Measurements from ENCODE around the gene MAPK4. TPM values are rescaled to one million over a fixed set of nuclear protein-coding genes. Genes with fewer than 3 reads are reported as not detected.

MAPK4 gene
- total RNA-seq, 1 donor from 2014 or later: 5.7 TPM

- peak overlapping the region in 1 of 3 donors; percentile 1 for H3K4me3 ChIP-seq (ENCODE audit: low read length in 3 of 3)
- H3K4me1 ChIP-seq (ENCODE audit: control insufficient read depth in 3 of 3, insufficient read depth in 3 of 3, low read length in 3 of 3): peaks cover 61 to 71% (median 70%) of the 10 kb centered on the region in 3 donors
- H3K27ac ChIP-seq (ENCODE audit: low read depth, low read length): peak overlapping the region; percentile 52
- H3K9ac ChIP-seq (ENCODE audit: low read depth in 1 of 3, low read length in 3 of 3): peak overlapping the region in 1 of 3 donors; percentile 55
- H3K27me3 ChIP-seq (ENCODE audit: control insufficient read depth in 3 of 3, insufficient read depth in 3 of 3, low read length in 3 of 3): no peaks in the 10 kb centered on the region
- H3K36me3 ChIP-seq (ENCODE audit: control insufficient read depth in 3 of 3, insufficient read depth in 3 of 3, low read length in 3 of 3): no peaks in the 10 kb centered on the region
- no peaks in the 10 kb centered on the region for H3K9me3 ChIP-seq (ENCODE audit: control insufficient read depth in 3 of 3, low read length in 3 of 3)
Observed at GRCh38 chr18:50656396-50656795, 96.5 kb downstream of the MAPK4 start.

DNA sequence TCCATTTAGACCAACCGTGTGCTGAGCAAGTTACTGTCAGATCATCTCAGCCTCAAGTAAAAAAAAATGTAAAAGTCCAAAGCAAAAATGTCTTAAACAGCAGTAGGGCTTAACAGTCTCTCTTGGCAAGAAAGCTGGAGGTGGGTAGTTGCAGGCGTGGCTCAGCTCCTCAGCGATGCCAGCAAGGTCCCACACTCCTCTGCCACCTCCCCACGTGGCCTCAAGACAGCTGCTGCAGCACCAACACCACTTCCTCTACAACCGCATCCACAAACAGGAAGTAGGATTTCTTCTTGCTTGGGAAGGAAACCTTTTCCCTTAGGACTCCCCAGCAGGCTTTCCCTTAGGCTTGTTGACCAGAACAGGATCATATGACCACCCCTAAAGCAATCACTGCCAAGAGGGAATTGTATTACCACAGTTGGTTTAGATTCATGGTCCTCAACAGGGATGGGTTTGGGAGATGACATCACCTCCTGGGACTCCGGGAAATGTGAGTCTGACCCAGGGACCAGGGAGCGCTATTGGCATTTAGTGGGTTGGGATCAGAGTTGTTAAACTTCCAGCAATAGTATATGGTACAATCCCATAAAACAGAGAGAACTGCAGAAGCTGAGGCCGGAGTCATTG is 97.1 kb downstream of the MAPK4 start:
- Histone ChIP-seq H3K9me3 (ENCODE audit: control insufficient read depth in 3 of 3, low read length in 3 of 3) (peaks cover 0 to 3% (median 0%) of the 10 kb centered on the region in 3 donors), H3K36me3 (ENCODE audit: control insufficient read depth in 3 of 3, insufficient read depth in 3 of 3, low read length in 3 of 3) (no peaks in the 10 kb centered on the region), H3K4me1 (ENCODE audit: control insufficient read depth in 3 of 3, insufficient read depth in 3 of 3, low read length in 3 of 3) (peaks cover 61 to 70% (median 66%) of the 10 kb centered on the region in 3 donors), H3K27ac (ENCODE audit: low read depth, low read length) (peak overlapping the region; percentile 16), H3K9ac (ENCODE audit: low read depth in 1 of 3, low read length in 3 of 3) (no peak overlapping the region), H3K4me3 (ENCODE audit: low read length in 3 of 3) (no peak overlapping the region), H3K27me3 (ENCODE audit: control insufficient read depth in 3 of 3, insufficient read depth in 3 of 3, low read length in 3 of 3) (no peaks in the 10 kb centered on the region)

DNA sequence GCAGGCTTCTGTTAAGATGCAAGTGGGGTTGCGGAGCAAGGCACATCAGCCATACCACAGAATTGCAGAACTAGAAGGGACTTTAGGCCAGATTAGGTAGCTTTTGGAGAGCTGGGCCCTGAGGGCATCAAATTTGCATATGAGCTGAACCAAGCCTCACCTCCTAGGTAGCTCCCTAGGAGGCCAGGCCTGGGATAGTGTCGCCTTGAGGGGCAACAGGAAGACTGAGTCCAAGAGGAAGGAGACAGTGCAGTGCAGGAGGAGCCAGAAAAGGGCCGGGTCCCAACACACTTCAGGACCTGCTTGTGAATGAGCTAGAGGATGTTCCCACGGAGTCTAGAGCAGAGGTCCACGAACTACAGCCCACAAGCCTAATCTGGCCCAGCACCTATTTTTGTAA is 98.7 kb downstream of the MAPK4 start:
- Histone ChIP-seq H3K27me3 (ENCODE audit: control insufficient read depth in 3 of 3, insufficient read depth in 3 of 3, low read length in 3 of 3) (no peaks in the 10 kb centered on the region), H3K27ac (ENCODE audit: low read depth, low read length) (peak overlapping the region; percentile 73), H3K9me3 (ENCODE audit: control insufficient read depth in 3 of 3, low read length in 3 of 3) (peaks cover 0 to 5% (median 0%) of the 10 kb centered on the region in 3 donors), H3K4me3 (ENCODE audit: low read length in 3 of 3) (no peak overlapping the region), H3K9ac (ENCODE audit: low read depth in 1 of 3, low read length in 3 of 3) (peak overlapping the region in 1 of 3 donors; percentile 17), H3K4me1 (ENCODE audit: control insufficient read depth in 3 of 3, insufficient read depth in 3 of 3, low read length in 3 of 3) (peaks cover 66 to 74% (median 71%) of the 10 kb centered on the region in 3 donors), H3K36me3 (ENCODE audit: control insufficient read depth in 3 of 3, insufficient read depth in 3 of 3, low read length in 3 of 3) (no peaks in the 10 kb centered on the region)

GRCh38 chr18:50659091-50660003 is 99.5 kb downstream of the MAPK4 start:
- peaks cover 0 to 5% (median 0%) of the 10 kb centered on the region in 3 donors for H3K9me3 ChIP-seq (ENCODE audit: control insufficient read depth in 3 of 3, low read length in 3 of 3)
- H3K4me1 ChIP-seq (ENCODE audit: control insufficient read depth in 3 of 3, insufficient read depth in 3 of 3, low read length in 3 of 3): peaks cover 66 to 74% (median 67%) of the 10 kb centered on the region in 3 donors
- peak overlapping the region; percentile 73 for H3K27ac ChIP-seq (ENCODE audit: low read depth, low read length)
- peak overlapping the region in 2 of 3 donors; percentile 17 to 47 for H3K9ac ChIP-seq (ENCODE audit: low read depth in 1 of 3, low read length in 3 of 3)
- no peaks in the 10 kb centered on the region for H3K27me3 ChIP-seq (ENCODE audit: control insufficient read depth in 3 of 3, insufficient read depth in 3 of 3, low read length in 3 of 3)
- no peaks in the 10 kb centered on the region for H3K36me3 ChIP-seq (ENCODE audit: control insufficient read depth in 3 of 3, insufficient read depth in 3 of 3, low read length in 3 of 3)
- H3K4me3 ChIP-seq (ENCODE audit: low read length in 3 of 3): peak overlapping the region in 1 of 3 donors; percentile 22

- Histone ChIP-seq H3K9ac (ENCODE audit: low read depth in 1 of 3, low read length in 3 of 3) (no peak overlapping the region), H3K4me1 (ENCODE audit: control insufficient read depth in 3 of 3, insufficient read depth in 3 of 3, low read length in 3 of 3) (peaks cover 57 to 72% (median 67%) of the 10 kb centered on the region in 3 donors), H3K4me3 (ENCODE audit: low read length in 3 of 3) (no peak overlapping the region), H3K27ac (ENCODE audit: low read depth, low read length) (no peak overlapping the region), H3K9me3 (ENCODE audit: control insufficient read depth in 3 of 3, low read length in 3 of 3) (peaks cover 0 to 5% (median 0%) of the 10 kb centered on the region in 3 donors), H3K36me3 (ENCODE audit: control insufficient read depth in 3 of 3, insufficient read depth in 3 of 3, low read length in 3 of 3) (no peaks in the 10 kb centered on the region), H3K27me3 (ENCODE audit: control insufficient read depth in 3 of 3, insufficient read depth in 3 of 3, low read length in 3 of 3) (no peaks in the 10 kb centered on the region)
Observed at GRCh38 chr18:50661013-50661412, 101.1 kb downstream of the MAPK4 start.

- Histone ChIP-seq H3K27me3 (ENCODE audit: control insufficient read depth in 3 of 3, insufficient read depth in 3 of 3, low read length in 3 of 3) (no peaks in the 10 kb centered on the region), H3K9ac (ENCODE audit: low read depth in 1 of 3, low read length in 3 of 3) (no peak overlapping the region), H3K4me1 (ENCODE audit: control insufficient read depth in 3 of 3, insufficient read depth in 3 of 3, low read length in 3 of 3) (peaks cover 49 to 62% (median 57%) of the 10 kb centered on the region in 3 donors), H3K36me3 (ENCODE audit: control insufficient read depth in 3 of 3, insufficient read depth in 3 of 3, low read length in 3 of 3) (no peaks in the 10 kb centered on the region), H3K4me3 (ENCODE audit: low read length in 3 of 3) (no peak overlapping the region), H3K9me3 (ENCODE audit: control insufficient read depth in 3 of 3, low read length in 3 of 3) (peaks cover 0 to 5% (median 0%) of the 10 kb centered on the region in 3 donors), H3K27ac (ENCODE audit: low read depth, low read length) (no peak overlapping the region)
Observed at GRCh38 chr18:50662177-50662576, 102.3 kb downstream of the MAPK4 start.

DNA sequence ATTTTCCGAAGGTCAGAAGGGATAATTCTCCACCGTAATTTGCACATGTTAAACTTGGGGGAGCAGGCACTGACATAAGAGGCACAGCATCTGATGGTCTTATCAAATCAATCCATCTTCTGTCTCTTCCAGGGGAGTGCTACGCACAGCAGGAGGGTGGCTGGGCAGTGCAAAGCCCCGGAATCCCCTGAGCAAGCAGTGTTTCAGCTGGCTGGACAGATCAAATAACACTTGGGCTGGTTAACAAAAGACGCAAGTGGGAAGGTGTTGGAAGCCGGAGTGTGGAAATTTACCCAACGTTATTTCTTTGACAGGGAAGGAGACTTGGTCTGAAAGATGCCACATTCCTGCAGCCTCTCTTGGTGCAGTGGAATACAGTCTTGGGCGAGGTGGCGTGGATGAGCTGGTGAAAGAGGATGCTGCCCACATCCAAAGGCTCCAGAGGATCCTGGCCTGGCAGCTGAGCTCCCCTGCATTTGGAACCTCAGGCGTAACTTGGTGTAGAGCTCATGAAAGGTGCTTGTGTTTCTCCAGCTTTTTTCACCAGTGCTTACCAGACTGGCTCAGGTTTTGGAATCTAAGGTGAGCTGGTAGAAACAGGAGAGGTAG is 103.0 kb downstream of the MAPK4 start:
- no peaks in the 10 kb centered on the region for H3K27me3 ChIP-seq (ENCODE audit: control insufficient read depth in 3 of 3, insufficient read depth in 3 of 3, low read length in 3 of 3)
- no peak overlapping the region for H3K4me3 ChIP-seq (ENCODE audit: low read length in 3 of 3)
- H3K9me3 ChIP-seq (ENCODE audit: control insufficient read depth in 3 of 3, low read length in 3 of 3): peaks cover 0 to 5% (median 0%) of the 10 kb centered on the region in 3 donors
- H3K36me3 ChIP-seq (ENCODE audit: control insufficient read depth in 3 of 3, insufficient read depth in 3 of 3, low read length in 3 of 3): no peaks in the 10 kb centered on the region
- H3K4me1 ChIP-seq (ENCODE audit: control insufficient read depth in 3 of 3, insufficient read depth in 3 of 3, low read length in 3 of 3): peaks cover 42 to 55% (median 50%) of the 10 kb centered on the region in 3 donors
- H3K9ac ChIP-seq (ENCODE audit: low read depth in 1 of 3, low read length in 3 of 3): no peak overlapping the region
- no peak overlapping the region for H3K27ac ChIP-seq (ENCODE audit: low read depth, low read length)

GRCh38 chr18:50663626-50664441 is 103.9 kb downstream of the MAPK4 start:
- no peak overlapping the region for H3K9ac ChIP-seq (ENCODE audit: low read depth in 1 of 3, low read length in 3 of 3)
- H3K4me3 ChIP-seq (ENCODE audit: low read length in 3 of 3): no peak overlapping the region
- H3K36me3 ChIP-seq (ENCODE audit: control insufficient read depth in 3 of 3, insufficient read depth in 3 of 3, low read length in 3 of 3): no peaks in the 10 kb centered on the region
- H3K9me3 ChIP-seq (ENCODE audit: control insufficient read depth in 3 of 3, low read length in 3 of 3): peaks cover 0 to 5% (median 0%) of the 10 kb centered on the region in 3 donors
- H3K27ac ChIP-seq (ENCODE audit: low read depth, low read length): no peak overlapping the region
- peaks cover 35 to 45% (median 41%) of the 10 kb centered on the region in 3 donors for H3K4me1 ChIP-seq (ENCODE audit: control insufficient read depth in 3 of 3, insufficient read depth in 3 of 3, low read length in 3 of 3)
- no peaks in the 10 kb centered on the region for H3K27me3 ChIP-seq (ENCODE audit: control insufficient read depth in 3 of 3, insufficient read depth in 3 of 3, low read length in 3 of 3)

- H3K4me3 ChIP-seq (ENCODE audit: low read length in 3 of 3): no peak overlapping the region
- H3K27ac ChIP-seq (ENCODE audit: low read depth, low read length): no peak overlapping the region
- H3K27me3 ChIP-seq (ENCODE audit: control insufficient read depth in 3 of 3, insufficient read depth in 3 of 3, low read length in 3 of 3): no peaks in the 10 kb centered on the region
- peaks cover 0 to 5% (median 0%) of the 10 kb centered on the region in 3 donors for H3K9me3 ChIP-seq (ENCODE audit: control insufficient read depth in 3 of 3, low read length in 3 of 3)
- H3K9ac ChIP-seq (ENCODE audit: low read depth in 1 of 3, low read length in 3 of 3): no peak overlapping the region
- no peaks in the 10 kb centered on the region for H3K36me3 ChIP-seq (ENCODE audit: control insufficient read depth in 3 of 3, insufficient read depth in 3 of 3, low read length in 3 of 3)
- H3K4me1 ChIP-seq (ENCODE audit: control insufficient read depth in 3 of 3, insufficient read depth in 3 of 3, low read length in 3 of 3): peaks cover 24 to 35% (median 31%) of the 10 kb centered on the region in 3 donors
Observed at GRCh38 chr18:50665015-50665414, 105.1 kb downstream of the MAPK4 start.

All from skeletal muscle tissue (tissue), 4 donors.